Parathyroid adenoma (tissue), 2 donors: ENCODE data around the gene STAP1.

ENCODE experiments used
- H2AFZ ChIP-seq: fragments of 300-600 bp; sonication (generic); one replicate; pipeline ENCODE4 v1.7.0; 2017; ENCODE audit warnings: antibody characterized with exemption, mild to moderate bottlenecking
- H3K27ac ChIP-seq: fragments of 300-600 bp; sonication (generic); one replicate; pipeline ENCODE4 v1.7.0; 2017
- H3K27me3 ChIP-seq: fragments of 300-600 bp; sonication (generic); one replicate; pipeline ENCODE4 v1.7.0; 2017; ENCODE audit warnings: low read length; ENCODE audit not compliant: control insufficient read depth, insufficient read depth
- H3K36me3 ChIP-seq: fragments of 300-600 bp; sonication (generic); one replicate; pipeline ENCODE4 v1.7.0; 2017; ENCODE audit warnings: low read length; ENCODE audit not compliant: control insufficient read depth, insufficient read depth
- H3K4me1 ChIP-seq: fragments of 300-600 bp; sonication (generic); one replicate; pipeline ENCODE4 v1.7.0; 2017; ENCODE audit warnings: control low read depth
- H3K4me2 ChIP-seq: fragments of 300-600 bp; sonication (generic); one replicate; pipeline ENCODE4 v1.7.0; 2017; ENCODE audit warnings: low read length
- H3K4me3 ChIP-seq: fragments of 300-600 bp; sonication (generic); one replicate; pipeline ENCODE4 v1.7.0; 2017; ENCODE audit warnings: low read depth, low read length
- H3K79me2 ChIP-seq: fragments of 300-600 bp; sonication (generic); one replicate; pipeline ENCODE4 v1.7.0; 2017; ENCODE audit warnings: control low read depth
- H3K9ac ChIP-seq: fragments of 300-600 bp; sonication (generic); one replicate; pipeline ENCODE4 v1.7.0; 2017; ENCODE audit warnings: mild to moderate bottlenecking
- H3K9me3 ChIP-seq: fragments of 300-600 bp; sonication (generic); one replicate; pipeline ENCODE4 v1.7.0; 2017; ENCODE audit warnings: low read length; ENCODE audit not compliant: control insufficient read depth
- CTCF ChIP-seq: fragments of 300-600 bp; sonication (generic); IDR thresholded peaks from one replicate; pipeline ENCODE4 v1.7.0; 2017; ENCODE audit warnings: antibody characterized with exemption, mild to moderate bottlenecking
- donor health status: primary hyperparathyroidism.

Gene STAP1

GRCh38 chr4:67568820-67569219 lies 10.3 kb downstream of the STAP1 start:
- TF ChIP-seq CTCF, result no peak
- no peaks in the 10 kb centered on the region for H3K36me3 ChIP-seq
- H3K4me3 ChIP-seq, result no peak overlapping the region
- no peak overlapping the region for H3K27ac ChIP-seq
- no peaks in the 10 kb centered on the region for H3K79me2 ChIP-seq
- H3K4me1 ChIP-seq, result no peaks in the 10 kb centered on the region
- H2AFZ ChIP-seq, result no peak overlapping the region
- H3K9ac ChIP-seq, result no peak overlapping the region
- H3K27me3 ChIP-seq, result no peaks in the 10 kb centered on the region
- no peak overlapping the region for H3K4me2 ChIP-seq
- no peaks in the 10 kb centered on the region for H3K9me3 ChIP-seq

GRCh38 chr4:67570537-67570936 lies 12.0 kb downstream of the STAP1 start:
- no peak overlapping the region for H3K9ac ChIP-seq
- H3K27ac ChIP-seq, result no peak overlapping the region
- no peaks in the 10 kb centered on the region for H3K27me3 ChIP-seq
- TF ChIP-seq CTCF, result no peak
- H3K9me3 ChIP-seq, result no peaks in the 10 kb centered on the region
- no peak overlapping the region for H3K4me2 ChIP-seq
- H3K79me2 ChIP-seq, result no peaks in the 10 kb centered on the region
- no peaks in the 10 kb centered on the region for H3K4me1 ChIP-seq
- no peaks in the 10 kb centered on the region for H3K36me3 ChIP-seq
- H2AFZ ChIP-seq, result no peak overlapping the region
- no peak overlapping the region for H3K4me3 ChIP-seq

- Histone ChIP-seq H3K27ac (no peak overlapping the region), H3K9ac (no peak overlapping the region), H3K27me3 (no peaks in the 10 kb centered on the region), H3K9me3 (no peaks in the 10 kb centered on the region), H3K4me2 (no peak overlapping the region), H3K36me3 (no peaks in the 10 kb centered on the region), H3K4me3 (no peak overlapping the region), H2AFZ (no peak overlapping the region), H3K4me1 (no peaks in the 10 kb centered on the region), H3K79me2 (no peaks in the 10 kb centered on the region)
- no peak for TF ChIP-seq CTCF
Measured at GRCh38 chr4:67571975-67572374, 13.4 kb downstream of the STAP1 start.

GRCh38 chr4:67573193-67573592 lies 14.7 kb downstream of the STAP1 start:
- H3K9me3 ChIP-seq, result no peaks in the 10 kb centered on the region
- H3K27me3 ChIP-seq, result no peaks in the 10 kb centered on the region
- H3K27ac ChIP-seq, result no peak overlapping the region
- H3K9ac ChIP-seq, result no peak overlapping the region
- no peaks in the 10 kb centered on the region for H3K36me3 ChIP-seq
- no peak overlapping the region for H2AFZ ChIP-seq
- no peak for TF ChIP-seq CTCF
- no peak overlapping the region for H3K4me3 ChIP-seq
- no peaks in the 10 kb centered on the region for H3K79me2 ChIP-seq
- H3K4me1 ChIP-seq, result no peaks in the 10 kb centered on the region
- H3K4me2 ChIP-seq, result no peak overlapping the region

- TF ChIP-seq CTCF, result no peak
- Histone ChIP-seq H3K27ac (peak overlapping the region; percentile 15), H3K4me3 (peak overlapping the region; percentile 45)
Measured at GRCh38 chr4:67575232-67576058, 16.9 kb downstream of the STAP1 start.

More at GRCh38 chr4:67575232-67576058, 16.9 kb downstream of the STAP1 start:
- H3K9me3 ChIP-seq, result no peaks in the 10 kb centered on the region
- H3K9ac ChIP-seq, result no peak overlapping the region
- peak overlapping the region; percentile 73 for H3K4me2 ChIP-seq
- H3K27me3 ChIP-seq, result no peaks in the 10 kb centered on the region
- H3K4me1 ChIP-seq, result no peaks in the 10 kb centered on the region
- no peaks in the 10 kb centered on the region for H3K79me2 ChIP-seq
- H3K36me3 ChIP-seq, result no peaks in the 10 kb centered on the region
- H2AFZ ChIP-seq, result peak overlapping the region; percentile 69
